HFF-Myc (cell line): ENCODE results near the gene ZNF503.

ENCODE experiments used
- DNase-seq: peaks from one replicate; pipeline ENCODE4 v3.0.0-alpha.2; 2011; ENCODE audit warnings: low read depth; ENCODE audit errors: extremely low read depth
- H3K4me3 ChIP-seq: replicated peaks from 2 replicates; pipeline ENCODE4 v1.5.1; 2011; ENCODE audit warnings: low read depth, mild to moderate bottlenecking, control low read depth, low read length
- TF ChIP-seq, protein P1 (sequence below): IDR thresholded peaks from 2 replicates; pipeline ENCODE4 v1.5.1; 2012; ENCODE audit warnings: mild to moderate bottlenecking, low read depth, low read length, control low read depth; ENCODE audit errors: missing control alignments

Gene ZNF503

DNA sequence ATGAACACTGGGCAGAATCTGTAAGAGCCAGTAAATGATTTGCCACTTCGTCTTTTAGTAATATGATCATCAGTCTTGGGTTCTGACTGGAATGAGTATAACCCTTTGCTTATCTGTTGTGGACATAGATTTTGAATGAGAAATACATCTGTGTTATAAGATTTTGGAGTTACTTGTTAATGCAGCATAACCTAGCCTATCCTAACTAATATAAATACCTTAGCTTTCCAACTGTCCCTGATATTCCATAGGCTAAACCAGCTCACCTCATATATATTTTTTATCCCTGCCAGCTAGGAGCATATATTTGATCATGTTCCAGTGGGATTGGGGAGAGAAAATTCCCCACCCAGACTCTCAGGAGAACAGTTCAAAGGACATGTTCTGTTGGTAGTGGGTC lies 44.9 kb upstream of the ZNF503 start:
- TF ChIP-seq, protein P1, sequence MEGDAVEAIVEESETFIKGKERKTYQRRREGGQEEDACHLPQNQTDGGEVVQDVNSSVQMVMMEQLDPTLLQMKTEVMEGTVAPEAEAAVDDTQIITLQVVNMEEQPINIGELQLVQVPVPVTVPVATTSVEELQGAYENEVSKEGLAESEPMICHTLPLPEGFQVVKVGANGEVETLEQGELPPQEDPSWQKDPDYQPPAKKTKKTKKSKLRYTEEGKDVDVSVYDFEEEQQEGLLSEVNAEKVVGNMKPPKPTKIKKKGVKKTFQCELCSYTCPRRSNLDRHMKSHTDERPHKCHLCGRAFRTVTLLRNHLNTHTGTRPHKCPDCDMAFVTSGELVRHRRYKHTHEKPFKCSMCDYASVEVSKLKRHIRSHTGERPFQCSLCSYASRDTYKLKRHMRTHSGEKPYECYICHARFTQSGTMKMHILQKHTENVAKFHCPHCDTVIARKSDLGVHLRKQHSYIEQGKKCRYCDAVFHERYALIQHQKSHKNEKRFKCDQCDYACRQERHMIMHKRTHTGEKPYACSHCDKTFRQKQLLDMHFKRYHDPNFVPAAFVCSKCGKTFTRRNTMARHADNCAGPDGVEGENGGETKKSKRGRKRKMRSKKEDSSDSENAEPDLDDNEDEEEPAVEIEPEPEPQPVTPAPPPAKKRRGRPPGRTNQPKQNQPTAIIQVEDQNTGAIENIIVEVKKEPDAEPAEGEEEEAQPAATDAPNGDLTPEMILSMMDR = no peak
- DNase-seq = no peak
- no peak overlapping the region for H3K4me3 ChIP-seq

DNA sequence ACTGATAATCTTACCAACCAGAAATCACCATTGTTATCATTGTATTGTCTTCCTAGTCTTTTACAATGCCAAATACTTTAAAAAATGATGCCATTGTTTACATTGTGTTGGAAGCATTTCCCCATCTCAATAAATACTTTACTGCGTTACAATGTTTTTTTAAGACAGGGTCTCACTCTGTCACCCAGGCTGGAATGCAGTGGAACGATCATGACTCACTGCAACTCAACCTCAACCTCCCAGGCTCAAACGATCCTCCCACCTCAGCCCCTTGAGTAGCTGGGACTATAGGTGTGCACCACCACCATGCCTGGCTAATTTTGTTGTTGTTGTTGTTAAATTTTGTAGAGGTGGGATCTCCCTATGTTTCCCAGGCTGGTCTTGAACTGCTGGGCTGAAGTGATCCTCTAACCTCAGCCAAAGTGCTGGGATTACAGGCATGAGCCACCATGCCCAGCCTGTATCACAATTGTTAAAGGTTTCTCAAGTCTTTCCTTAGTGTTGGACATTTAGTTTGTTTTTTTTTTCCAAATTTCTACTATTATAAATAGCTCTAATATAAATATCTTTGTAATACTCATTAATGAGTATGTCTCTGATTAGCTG lies 43.3 kb upstream of the ZNF503 start:
- H3K4me3 ChIP-seq = no peak overlapping the region
- DNase-seq = no peak
- TF ChIP-seq, protein P1 = no peak

DNA sequence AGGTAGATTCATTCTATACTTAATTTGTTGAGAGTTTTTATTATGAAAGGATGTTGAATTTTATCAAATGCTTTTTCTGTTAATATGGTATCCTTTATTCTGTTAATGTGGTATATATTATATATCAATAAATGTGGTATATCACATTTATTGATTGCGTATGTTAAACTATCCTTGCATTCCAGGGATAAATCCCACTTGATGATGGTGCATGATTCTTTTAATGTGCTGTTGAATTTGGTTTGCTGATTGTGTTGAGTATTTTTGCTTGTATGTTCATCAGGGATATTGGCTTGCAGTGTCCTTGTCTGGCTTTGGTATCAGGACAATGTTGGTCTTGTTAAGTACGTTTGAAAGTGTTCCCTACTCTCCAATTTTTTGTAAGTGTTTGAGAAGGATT lies 41.8 kb upstream of the ZNF503 start:
- TF ChIP-seq, protein P1 = no peak
- no peak overlapping the region for H3K4me3 ChIP-seq
- no peak for DNase-seq

DNA sequence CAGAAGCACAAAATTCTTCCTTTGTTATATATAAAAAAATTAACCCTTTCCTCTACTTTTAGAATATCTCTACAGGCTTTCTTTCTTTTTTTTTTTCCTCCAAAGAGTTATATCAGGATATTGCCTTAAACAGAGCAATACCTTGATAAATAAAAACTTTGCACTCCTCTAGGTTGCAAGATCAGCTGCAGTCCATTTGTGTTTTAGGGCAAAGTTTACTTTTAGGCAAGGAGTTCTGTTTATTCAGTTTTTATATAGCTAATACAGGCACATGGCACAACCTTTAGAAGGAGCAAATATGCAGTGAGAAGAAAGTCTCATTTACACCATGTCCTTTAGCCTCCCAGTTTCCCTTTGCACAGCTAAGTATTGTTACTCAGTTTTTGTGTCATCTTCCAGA lies 40.1 kb upstream of the ZNF503 start:
- TF ChIP-seq, protein P1 = no peak
- no peak for DNase-seq
- no peak overlapping the region for H3K4me3 ChIP-seq

DNA sequence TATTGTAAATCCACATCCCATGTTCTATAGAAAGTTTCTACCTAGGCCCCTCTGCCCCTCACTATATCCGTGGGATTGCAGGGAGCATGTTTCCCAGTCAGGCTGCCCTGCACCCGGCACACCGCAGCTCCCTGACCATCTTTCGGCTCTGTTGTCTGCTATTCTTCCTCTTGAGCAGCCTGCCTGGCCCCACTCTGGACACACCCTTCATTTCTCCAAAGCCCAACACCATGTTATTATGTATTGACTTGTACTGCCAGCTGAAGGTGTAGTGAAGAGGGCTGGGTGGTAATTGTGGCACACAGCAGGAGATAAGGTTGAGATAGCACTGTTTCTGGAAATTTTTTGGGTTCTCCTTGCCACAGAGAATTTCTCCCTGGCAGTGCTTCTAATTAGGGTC lies 39.6 kb upstream of the ZNF503 start:
- no peak overlapping the region for H3K4me3 ChIP-seq
- no peak for DNase-seq
- TF ChIP-seq, protein P1 = no peak

DNA sequence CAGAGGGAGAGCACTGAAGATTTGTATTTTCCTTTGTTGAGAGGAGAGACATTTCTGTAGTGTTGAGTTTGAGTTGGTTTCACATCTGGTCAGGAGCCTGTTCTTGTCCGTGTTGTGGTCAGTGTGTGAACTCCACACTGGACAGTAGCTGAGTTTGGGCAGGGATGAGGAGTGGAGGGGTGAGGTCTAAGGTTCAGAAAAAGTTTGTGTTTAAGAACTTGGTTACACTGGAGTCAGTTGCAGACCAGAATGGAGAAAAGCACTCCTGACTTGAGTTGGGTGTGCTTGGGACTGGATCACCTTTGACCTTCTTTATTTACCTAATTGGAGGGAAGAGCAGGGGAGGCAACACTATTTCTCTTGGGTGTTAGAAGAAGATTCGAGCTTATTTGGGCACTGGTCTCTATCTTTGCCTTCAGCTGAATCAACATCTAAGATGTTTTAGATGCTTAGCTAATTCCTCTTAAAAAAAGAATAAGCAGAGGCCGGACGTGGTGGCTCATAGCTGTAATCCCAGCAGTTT lies 38.8 kb upstream of the ZNF503 start:
- TF ChIP-seq, protein P1 = no peak
- H3K4me3 ChIP-seq = no peak overlapping the region
- DNase-seq = no peak

DNA sequence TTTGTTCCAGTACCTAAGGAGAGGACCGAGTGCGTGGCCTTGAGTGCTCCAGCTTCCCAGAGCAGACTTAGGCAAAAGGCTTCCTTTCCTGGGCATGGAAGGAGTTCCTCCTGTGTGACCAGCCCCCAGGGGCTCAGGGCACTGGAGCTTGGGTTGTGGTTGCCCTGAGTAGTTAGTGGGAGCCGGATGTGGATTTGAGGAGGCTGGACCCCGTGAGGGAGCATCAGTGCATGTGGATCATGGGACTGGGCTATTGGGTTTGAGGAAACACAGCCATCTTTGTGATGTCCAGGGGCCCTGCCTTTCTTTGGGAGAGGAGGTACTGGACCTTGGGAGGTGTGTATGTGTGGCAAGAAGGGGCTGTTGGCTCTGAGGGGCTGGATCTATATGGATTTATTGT lies 38.2 kb upstream of the ZNF503 start:
- no peak overlapping the region for H3K4me3 ChIP-seq
- TF ChIP-seq, protein P1 = no peak
- no peak for DNase-seq
